Activated naive CD4-positive, alpha-beta T cell treated with anti-CD3 and anti-CD28 coated beads, Interleukin-2, amount 50 U/mL, for 72 hours (primary cell): ENCODE measurements around the gene ASTE1. TPM values are rescaled to one million over a fixed set of nuclear protein-coding genes. Genes with fewer than 3 reads are reported as not detected.
A peak's percentile ranks its signal among the peaks of the same experiment; 100 is the strongest.
"Not testable (repeated sequence)": the region's sequence is repeated elsewhere in the genome, so short reads cannot be mapped to it uniquely, and the experiment has no call there.

Source experiments
- ATAC-seq, 2 donors: fragments of 150-1000 bp; cut with Tn5 transposase; 2 replicates each; pipeline ENCODE4 v1.10.0; 2021; ENCODE audit warnings: mild to moderate bottlenecking in 2 of 2, moderate library complexity in 2 of 2
- DNase-seq, 2 donors: peaks; one replicate each; pipeline ENCODE4 v3.0.0; 2021 to 2022; ENCODE audit warnings: low spot score in 2 of 2
- H3K27ac Mint-ChIP-seq, 2 donors: one replicate each; pipeline ENCODE4 v1.8.0; 2022; ENCODE audit warnings: mild to moderate bottlenecking in 2 of 2, mixed read lengths in 2 of 2
- H3K36me3 Mint-ChIP-seq, 2 donors: one replicate each; pipeline ENCODE4 v1.8.0; 2022; ENCODE audit warnings: mixed read lengths in 2 of 2
- H3K9me3 Mint-ChIP-seq, 2 donors: one replicate each; pipeline ENCODE4 v1.8.0; 2022; ENCODE audit warnings: mixed read lengths in 2 of 2
- total RNA-seq, 2 donors: library from RNA; stranded (reverse); gene quantifications; one replicate each; pipeline ENCODE4 v1.2.3, GENCODE V29; 2022

Gene ASTE1
- total RNA-seq, 2 donors from 2014 or later: 8.9 to 14.1 TPM

DNA sequence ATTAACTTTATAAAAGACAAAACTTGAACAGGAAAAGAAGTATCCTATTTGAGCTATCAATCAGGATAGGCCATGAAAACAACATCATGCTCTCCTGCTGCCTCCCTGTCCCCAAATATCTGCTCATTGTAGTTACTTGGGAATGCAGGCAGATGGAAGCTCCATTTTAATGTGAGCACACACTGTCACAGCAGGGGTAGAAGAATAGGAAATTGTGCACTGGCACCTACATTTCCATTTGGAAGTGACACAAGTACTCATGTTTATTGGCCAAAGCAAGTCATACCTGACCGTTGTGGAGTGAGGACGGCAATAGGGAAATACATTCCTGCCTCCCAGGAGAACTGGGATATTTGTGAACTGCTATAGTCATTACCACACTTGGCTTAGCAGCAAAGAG is 52.4 kb downstream of the ASTE1 start:
- ATAC-seq: no peak
- H3K27ac Mint-ChIP-seq: no peak overlapping the region
- no peaks in the 10 kb centered on the region for H3K9me3 Mint-ChIP-seq
- DNase-seq: no peak
- H3K36me3 Mint-ChIP-seq: peaks cover 9 to 19% of the 10 kb centered on the region in 2 donors

DNA sequence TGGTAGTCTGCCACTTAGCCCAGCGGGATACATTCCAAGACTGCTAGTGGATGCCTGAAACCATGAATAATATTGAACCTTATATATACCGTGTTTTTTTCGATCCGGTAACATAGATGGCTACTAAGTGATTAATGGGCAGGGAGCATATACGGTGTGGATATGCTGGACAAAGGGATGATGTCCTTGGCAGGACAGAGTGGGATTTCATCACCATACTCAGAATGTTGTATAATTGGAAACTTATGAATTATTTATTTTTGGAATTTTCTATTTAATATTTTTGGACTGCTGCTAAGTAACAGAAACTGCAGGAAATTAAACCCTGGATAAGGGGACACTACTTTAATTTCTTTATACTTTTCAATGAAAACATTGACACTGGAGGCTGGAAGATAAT is 53.2 kb downstream of the ASTE1 start:
- ATAC-seq (no peak), DNase-seq (no peak)
- Mint-ChIP-seq H3K27ac (no peak overlapping the region), H3K36me3 (peaks cover 11 to 23% of the 10 kb centered on the region in 2 donors), H3K9me3 (no peaks in the 10 kb centered on the region)

DNA sequence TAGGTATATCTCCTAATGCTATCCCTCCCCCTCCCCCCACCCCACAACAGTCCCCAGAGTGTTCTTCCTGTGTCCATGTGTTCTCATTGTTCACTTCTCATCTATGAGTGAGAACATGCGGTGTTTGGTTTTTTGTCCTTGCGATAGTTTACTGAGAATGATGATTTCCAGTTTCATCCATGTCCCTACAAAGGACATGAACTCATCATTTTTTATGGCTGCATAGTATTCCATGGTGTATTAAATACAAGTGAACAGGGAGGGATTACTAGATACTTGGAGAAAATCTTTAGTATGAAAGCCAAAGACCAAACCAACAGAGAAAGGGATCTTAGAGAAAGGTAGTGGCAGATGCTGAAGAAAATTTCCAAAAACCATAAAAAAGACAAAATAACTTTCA is 54.0 kb downstream of the ASTE1 start:
- not testable (repeated sequence) for H3K27ac Mint-ChIP-seq, H3K9me3 Mint-ChIP-seq, DNase-seq, ATAC-seq
- peaks cover 16 to 31% of the 10 kb centered on the region in 2 donors for H3K36me3 Mint-ChIP-seq

GRCh38 chr3:130971208-130971607 is 55.4 kb downstream of the ASTE1 start:
- peak; percentile 24 to 69 for ATAC-seq
- H3K9me3 Mint-ChIP-seq: no peaks in the 10 kb centered on the region
- DNase-seq: no peak
- H3K27ac Mint-ChIP-seq: peak overlapping the region in 1 of 2 donors; percentile 12
- peaks cover 16 to 43% of the 10 kb centered on the region in 2 donors for H3K36me3 Mint-ChIP-seq

DNA sequence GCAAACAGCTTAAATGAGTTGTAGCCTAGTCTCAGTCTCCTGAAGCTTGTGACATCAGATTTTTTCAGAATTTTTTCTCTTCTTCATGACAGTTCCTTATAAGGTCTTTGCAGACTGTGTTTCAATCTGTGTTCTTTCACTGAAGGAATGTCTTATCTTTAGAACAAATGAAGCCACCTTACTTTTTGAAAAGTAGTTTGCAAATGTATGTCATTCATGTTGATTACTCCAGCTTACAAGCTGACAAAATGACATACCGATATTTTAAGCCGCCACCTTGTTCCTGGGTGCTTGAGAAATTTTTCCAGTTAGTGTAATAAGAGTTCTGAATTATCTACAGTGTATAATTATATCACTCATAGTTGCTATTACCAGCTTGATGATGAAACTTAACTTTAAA is 57.0 kb downstream of the ASTE1 start:
- H3K9me3 Mint-ChIP-seq: no peaks in the 10 kb centered on the region
- no peak overlapping the region for H3K27ac Mint-ChIP-seq
- ATAC-seq (no peak), DNase-seq (no peak)
- peaks cover 20 to 54% of the 10 kb centered on the region in 2 donors for H3K36me3 Mint-ChIP-seq

- Mint-ChIP-seq H3K36me3 (peaks cover 20 to 54% of the 10 kb centered on the region in 2 donors), H3K9me3 (no peaks in the 10 kb centered on the region), H3K27ac (peak overlapping the region in 1 of 2 donors; percentile 56)
- DNase-seq (no peak), ATAC-seq (no peak)
Measured at GRCh38 chr3:130968221-130968620, 58.4 kb downstream of the ASTE1 start.

- H3K9me3 Mint-ChIP-seq: no peaks in the 10 kb centered on the region
- DNase-seq (no peak), ATAC-seq (no peak)
- H3K36me3 Mint-ChIP-seq: peaks cover 20 to 54% of the 10 kb centered on the region in 2 donors
- H3K27ac Mint-ChIP-seq: no peak overlapping the region
Measured at GRCh38 chr3:130967281-130967680, 59.3 kb downstream of the ASTE1 start.

- Mint-ChIP-seq H3K36me3 (peaks cover 26 to 50% of the 10 kb centered on the region in 2 donors), H3K27ac (no peak overlapping the region), H3K9me3 (no peaks in the 10 kb centered on the region)
- ATAC-seq: no peak
- DNase-seq: no peak
Measured at GRCh38 chr3:130963878-130964277, 62.7 kb downstream of the ASTE1 start.

Other genes starting within 250 kb of the ASTE1 start
- gene ATP2C1, start 132.7 kb downstream of the ASTE1 start, total RNA-seq: 10 to 100 TPM; 60.8 to 74.8 TPM
- gene NEK11, start 52 bp upstream of the ASTE1 start, total RNA-seq: 1 to 10 TPM; 1.6 to 2.2 TPM